Peyer's patch (tissue), 4 donors: Measurements from ENCODE around the gene SIRPG. TPM values are rescaled to one million over a fixed set of nuclear protein-coding genes. Genes with fewer than 3 reads are reported as not detected.
"Not testable (repeated sequence)": the region's sequence is repeated elsewhere in the genome, so short reads cannot be mapped to it uniquely, and the experiment has no call there.

ENCODE experiments used
- DNase-seq, 3 donors: peaks; one replicate each; pipeline ENCODE4 v3.0.0-alpha.2; 2017 to 2019
- H3K27ac ChIP-seq, 4 donors: fragments of 200-600 bp; sonication (generic); one replicate each; pipeline ENCODE4 v1.5.1; 2016 to 2019
- H3K27me3 ChIP-seq, 2 donors: fragments of 200-600 bp; sonication (generic); one replicate each; pipeline ENCODE4 v1.5.1; 2019
- H3K36me3 ChIP-seq, 3 donors: fragments of 200-600 bp; sonication (generic); one replicate each; pipeline ENCODE4 v1.5.1; 2016 to 2019
- H3K4me1 ChIP-seq, 4 donors: fragments of 200-600 bp; sonication (generic); one replicate each; pipeline ENCODE4 v1.5.1; 2016 to 2019
- H3K4me3 ChIP-seq, 4 donors: fragments of 200-600 bp; sonication (generic); 1 replicate in 3 of 4; 2 replicates in 1 of 4; pipeline ENCODE4 v1.5.1; 2016 to 2019; ENCODE audit warnings: mild to moderate bottlenecking in 1 of 4
- H3K9me3 ChIP-seq, 4 donors: fragments of 200-600 bp; sonication (generic); one replicate each; pipeline ENCODE4 v1.5.1; 2016 to 2019; ENCODE audit warnings: mild to moderate bottlenecking in 1 of 4
- POLR2A ChIP-seq, 2 donors: fragments of 450-650 bp; IDR thresholded peaks; one replicate each; pipeline ENCODE4 v1.5.1; 2017; ENCODE audit warnings: antibody characterized with exemption in 2 of 2, mild to moderate bottlenecking in 2 of 2, moderate library complexity in 2 of 2
- total RNA-seq, 4 donors: library from RNA; depleted of rRNA; stranded (reverse); fragments of >200 nt; gene quantifications; one replicate each; pipeline ENCODE4 v1.1.0, GENCODE V29; 2016
- TF ChIP-seq, protein P1 (sequence below), 6 experiments: fragments of 450-650 bp in 4 of 6; fragments of 200-600 bp in 2 of 6; sonication (generic) in 1 of 6; IDR thresholded peaks; one replicate each; pipeline ENCODE4 v1.5.1; 2017 to 2019; ENCODE audit warnings: antibody characterized with exemption in 6 of 6, mild to moderate bottlenecking in 3 of 6, moderate library complexity in 1 of 6

SIRPG gene
- total RNA-seq, 4 donors from 2014 or later = 1.8 to 5.8 (median 3.6) TPM

DNA sequence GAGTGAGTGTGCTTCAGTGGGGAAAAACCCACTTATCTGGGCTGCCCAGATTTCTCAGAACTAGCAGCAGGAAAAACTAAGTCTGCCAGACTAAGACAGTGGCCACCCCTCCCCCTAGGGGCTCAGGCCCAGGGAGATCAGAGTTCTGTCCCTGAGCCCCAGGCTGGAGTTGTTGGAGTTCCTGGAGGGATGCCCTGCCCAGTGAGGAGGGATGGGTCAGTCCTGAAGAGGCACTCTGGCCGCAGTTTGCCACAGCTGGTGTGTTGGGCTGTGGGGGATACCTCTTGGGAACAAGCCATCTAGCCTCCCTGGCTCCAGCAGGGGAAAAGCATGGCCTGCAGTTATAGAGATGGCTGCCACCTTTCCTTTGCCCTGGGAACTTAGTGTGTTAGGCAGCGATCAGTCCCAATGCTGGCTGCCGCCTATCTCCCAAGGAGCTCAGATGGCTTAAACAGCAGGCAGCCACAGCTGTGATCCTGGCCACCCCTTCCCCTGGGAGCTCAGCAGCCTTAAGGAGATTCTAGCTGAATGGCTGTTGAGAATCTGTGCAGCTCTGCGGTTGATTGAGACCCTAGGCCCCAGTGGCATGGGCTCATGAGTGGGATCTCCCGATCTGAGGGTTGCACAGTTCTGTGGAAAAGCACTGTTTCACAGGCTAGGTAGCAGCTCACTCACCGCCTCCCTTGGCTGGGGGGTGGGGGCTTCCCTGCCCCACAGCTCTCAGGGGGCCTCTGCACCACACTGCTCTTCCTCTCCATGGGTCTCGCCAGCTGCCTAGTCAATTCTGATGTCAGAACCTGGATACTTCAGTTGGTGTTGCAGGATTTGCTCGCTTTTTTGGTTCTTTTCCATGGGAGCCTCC, 13.2 kb downstream of the SIRPG start:
- H3K9me3 ChIP-seq = no peaks in the 10 kb centered on the region
- H3K4me1 ChIP-seq = no peaks in the 10 kb centered on the region
- no peak overlapping the region for H3K27ac ChIP-seq
- H3K36me3 ChIP-seq = no peaks in the 10 kb centered on the region
- no peak for TF ChIP-seq POLR2A (IDR thresholded peaks at IDR 0.05)
- TF ChIP-seq, protein P1, sequence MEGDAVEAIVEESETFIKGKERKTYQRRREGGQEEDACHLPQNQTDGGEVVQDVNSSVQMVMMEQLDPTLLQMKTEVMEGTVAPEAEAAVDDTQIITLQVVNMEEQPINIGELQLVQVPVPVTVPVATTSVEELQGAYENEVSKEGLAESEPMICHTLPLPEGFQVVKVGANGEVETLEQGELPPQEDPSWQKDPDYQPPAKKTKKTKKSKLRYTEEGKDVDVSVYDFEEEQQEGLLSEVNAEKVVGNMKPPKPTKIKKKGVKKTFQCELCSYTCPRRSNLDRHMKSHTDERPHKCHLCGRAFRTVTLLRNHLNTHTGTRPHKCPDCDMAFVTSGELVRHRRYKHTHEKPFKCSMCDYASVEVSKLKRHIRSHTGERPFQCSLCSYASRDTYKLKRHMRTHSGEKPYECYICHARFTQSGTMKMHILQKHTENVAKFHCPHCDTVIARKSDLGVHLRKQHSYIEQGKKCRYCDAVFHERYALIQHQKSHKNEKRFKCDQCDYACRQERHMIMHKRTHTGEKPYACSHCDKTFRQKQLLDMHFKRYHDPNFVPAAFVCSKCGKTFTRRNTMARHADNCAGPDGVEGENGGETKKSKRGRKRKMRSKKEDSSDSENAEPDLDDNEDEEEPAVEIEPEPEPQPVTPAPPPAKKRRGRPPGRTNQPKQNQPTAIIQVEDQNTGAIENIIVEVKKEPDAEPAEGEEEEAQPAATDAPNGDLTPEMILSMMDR (IDR thresholded peaks at IDR 0.05) = no peak
- H3K27me3 ChIP-seq = no peaks in the 10 kb centered on the region
- no peak for DNase-seq
- no peak overlapping the region for H3K4me3 ChIP-seq

- not testable (repeated sequence) for DNase-seq, H3K9me3 ChIP-seq, H3K27ac ChIP-seq, H3K36me3 ChIP-seq, H3K4me3 ChIP-seq, H3K4me1 ChIP-seq, H3K27me3 ChIP-seq
Measured at GRCh38 chr20:1638643-1639042, 18.9 kb downstream of the SIRPG start.

DNA sequence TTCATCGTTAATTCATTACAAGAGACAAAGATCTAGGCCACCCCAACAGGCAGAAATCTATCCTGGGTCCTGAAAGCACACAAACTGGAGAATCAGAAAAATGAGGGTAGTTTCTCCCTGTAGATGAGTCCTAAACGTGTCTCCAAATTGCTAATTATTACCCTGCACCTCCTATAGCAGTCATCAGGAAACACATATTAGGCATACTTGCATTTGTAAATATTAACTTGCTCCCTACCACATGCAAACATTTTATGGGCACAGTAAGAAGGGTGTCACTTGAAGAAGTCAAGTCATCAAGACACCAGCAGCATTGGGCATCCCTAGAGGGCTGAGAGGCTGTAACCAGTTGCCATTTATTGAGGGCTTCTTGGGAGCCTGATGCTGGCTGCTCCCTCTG, 19.8 kb downstream of the SIRPG start:
- no peaks in the 10 kb centered on the region for H3K36me3 ChIP-seq
- no peak overlapping the region for H3K4me3 ChIP-seq
- no peak overlapping the region for H3K27ac ChIP-seq
- H3K9me3 ChIP-seq = no peaks in the 10 kb centered on the region
- H3K4me1 ChIP-seq = no peaks in the 10 kb centered on the region
- no peaks in the 10 kb centered on the region for H3K27me3 ChIP-seq
- DNase-seq = no peak
- TF ChIP-seq, protein P1 (IDR thresholded peaks at IDR 0.05) = no peak
- TF ChIP-seq POLR2A (IDR thresholded peaks at IDR 0.05) = no peak

DNA sequence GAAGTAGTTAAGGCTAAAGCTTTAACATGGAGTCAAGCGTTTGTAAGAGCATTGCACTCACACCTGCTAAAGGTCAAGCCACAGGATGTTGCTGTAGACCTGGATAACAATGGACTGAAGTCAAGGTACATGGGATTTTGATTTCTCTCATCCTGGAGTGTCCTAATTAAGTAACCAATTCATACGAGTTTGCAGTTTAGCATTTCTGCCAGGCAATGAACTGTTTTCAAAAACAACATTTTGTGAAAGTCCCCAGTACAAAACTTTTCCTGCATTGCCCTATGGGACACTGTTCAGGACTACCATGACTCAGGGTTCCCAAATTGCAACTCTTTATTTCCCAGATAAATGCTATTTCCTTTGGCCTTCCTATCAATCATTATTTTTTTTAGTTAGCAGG, 20.4 kb downstream of the SIRPG start:
- no peaks in the 10 kb centered on the region for H3K36me3 ChIP-seq
- H3K27ac ChIP-seq = no peak overlapping the region
- no peak overlapping the region for H3K4me3 ChIP-seq
- no peaks in the 10 kb centered on the region for H3K9me3 ChIP-seq
- no peak for TF ChIP-seq POLR2A (IDR thresholded peaks at IDR 0.05)
- TF ChIP-seq, protein P1 (IDR thresholded peaks at IDR 0.05) = no peak
- no peaks in the 10 kb centered on the region for H3K27me3 ChIP-seq
- DNase-seq = no peak
- no peaks in the 10 kb centered on the region for H3K4me1 ChIP-seq

DNA sequence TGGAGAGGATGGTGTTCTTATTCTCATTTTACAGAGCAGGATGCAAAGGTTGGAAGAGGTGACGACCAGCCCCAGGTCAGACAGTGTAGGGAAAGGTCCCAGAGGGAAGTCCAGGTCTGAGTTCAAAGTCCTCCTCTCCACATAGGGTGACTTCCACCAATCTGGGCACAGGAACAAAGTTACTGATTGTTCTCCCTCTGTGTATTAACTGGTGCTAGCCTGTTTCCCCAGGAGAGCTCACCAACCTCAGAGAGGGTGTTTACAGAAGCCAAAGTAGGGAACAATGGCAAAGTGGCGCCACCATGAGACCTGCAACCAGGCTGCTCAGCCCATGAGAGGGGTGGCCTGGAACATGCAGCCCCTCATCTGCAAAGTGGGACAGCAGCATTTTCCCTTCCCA, 21.0 kb downstream of the SIRPG start:
- Histone ChIP-seq H3K4me1 (no peaks in the 10 kb centered on the region), H3K9me3 (no peaks in the 10 kb centered on the region), H3K27me3 (no peaks in the 10 kb centered on the region), H3K27ac (no peak overlapping the region), H3K4me3 (no peak overlapping the region), H3K36me3 (no peaks in the 10 kb centered on the region)
- no peak for DNase-seq
- TF ChIP-seq POLR2A (IDR thresholded peaks at IDR 0.05) = no peak
- TF ChIP-seq, protein P1 (IDR thresholded peaks at IDR 0.05) = no peak

GRCh38 chr20:1635291-1635979, 22.1 kb downstream of the SIRPG start:
- TF ChIP-seq POLR2A (IDR thresholded peaks at IDR 0.05) = no peak
- TF ChIP-seq, protein P1 (IDR thresholded peaks at IDR 0.05) = no peak
- Histone ChIP-seq H3K27me3 (no peaks in the 10 kb centered on the region), H3K36me3 (no peaks in the 10 kb centered on the region), H3K4me1 (no peaks in the 10 kb centered on the region), H3K4me3 (no peak overlapping the region), H3K9me3 (no peaks in the 10 kb centered on the region), H3K27ac (no peak overlapping the region)
- DNase-seq = no peak
